Loucy (cell line): Measurements from ENCODE around the gene GMPPA.

ENCODE experiments used
- CTCF ChIP-seq: fragments of 200-600 bp; sonication (generic); conservative IDR thresholded peaks from 2 replicates; pipeline ENCODE4 v1.5.1; 2014; ENCODE audit warnings: mild to moderate bottlenecking, antibody characterized with exemption, low read length
- EZH2phosphoT487 ChIP-seq: fragments of 200-600 bp; IDR thresholded peaks from 2 replicates; pipeline ENCODE4 v1.6.1; 2018; ENCODE audit warnings: antibody characterized with exemption, mild to moderate bottlenecking, moderate library complexity, borderline replicate concordance

- no peak for TF ChIP-seq CTCF
- TF ChIP-seq EZH2phosphoT487, result no peak
Measured at GRCh38 chr2:219458996-219459395, 39.7 kb upstream of the GMPPA start.
